Nephron (organoid): Measurements from ENCODE around the gene ERCC2.
A peak's percentile ranks its signal among the peaks of the same experiment; 100 is the strongest.

Experiments used
- H3K27ac Mint-ChIP-seq, 3 experiments: 2 replicates each; pipeline ENCODE4 v1.8.0; 2020; ENCODE audit warnings: mixed read lengths in 3 of 3, mild to moderate bottlenecking in 2 of 3, moderate library complexity in 1 of 3
- H3K27me3 Mint-ChIP-seq: 2 replicates; pipeline ENCODE4 v1.8.0; 2021; ENCODE audit warnings: low read depth, mild to moderate bottlenecking, moderate library complexity, mixed read lengths
- H3K36me3 Mint-ChIP-seq: 2 replicates; pipeline ENCODE4 v1.8.0; 2020; ENCODE audit warnings: low read depth, mixed read lengths
- H3K4me1 Mint-ChIP-seq: 2 replicates; pipeline ENCODE4 v1.8.0; 2020; ENCODE audit warnings: mixed read lengths
- H3K4me3 Mint-ChIP-seq, 3 experiments: 2 replicates each; pipeline ENCODE4 v1.8.0; 2020; ENCODE audit warnings: mild to moderate bottlenecking in 3 of 3, mixed read lengths in 3 of 3, moderate library complexity in 2 of 3
- H3K9me3 Mint-ChIP-seq: 2 replicates; pipeline ENCODE4 v1.8.0; 2020; ENCODE audit warnings: mixed read lengths
- TF ChIP-seq, protein P1 (sequence below), 3 experiments: fragments of 200-600 bp; sonication (generic); IDR thresholded peaks; one replicate each; pipeline ENCODE4 v1.5.0; 2021; ENCODE audit warnings: antibody characterized with exemption in 3 of 3; ENCODE audit not compliant: unreplicated experiment in 3 of 3

The ERCC2 gene

DNA sequence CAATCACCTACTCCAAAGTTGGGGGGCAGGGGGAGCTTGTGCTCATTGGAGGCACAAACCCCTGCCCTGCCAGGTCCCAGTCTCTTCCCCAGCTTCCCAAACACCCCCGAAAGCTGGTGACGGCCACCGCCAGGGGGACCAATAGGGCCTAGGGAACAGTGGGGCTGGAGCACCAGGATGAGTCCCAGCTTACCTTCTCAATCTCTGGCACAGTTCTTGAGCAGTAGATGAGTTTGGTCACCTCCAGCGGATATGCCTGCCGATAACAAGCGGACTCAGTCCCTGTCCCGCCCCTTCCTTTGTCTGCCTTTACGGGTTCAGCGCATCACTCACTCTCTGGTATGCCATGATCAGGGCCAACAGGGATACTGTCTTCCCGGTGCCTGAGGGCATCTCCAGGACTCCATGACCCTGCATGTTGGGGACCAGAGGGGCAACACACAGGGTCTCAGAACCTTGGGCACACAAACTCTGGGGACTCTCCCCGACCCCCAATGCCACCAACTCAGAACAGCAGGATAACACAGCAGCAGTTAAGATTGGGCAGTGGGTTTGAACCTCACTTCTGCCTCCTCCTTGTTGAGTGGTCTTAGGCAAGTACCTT, 1.5 kb downstream of the ERCC2 start:
- TF ChIP-seq, protein P1, sequence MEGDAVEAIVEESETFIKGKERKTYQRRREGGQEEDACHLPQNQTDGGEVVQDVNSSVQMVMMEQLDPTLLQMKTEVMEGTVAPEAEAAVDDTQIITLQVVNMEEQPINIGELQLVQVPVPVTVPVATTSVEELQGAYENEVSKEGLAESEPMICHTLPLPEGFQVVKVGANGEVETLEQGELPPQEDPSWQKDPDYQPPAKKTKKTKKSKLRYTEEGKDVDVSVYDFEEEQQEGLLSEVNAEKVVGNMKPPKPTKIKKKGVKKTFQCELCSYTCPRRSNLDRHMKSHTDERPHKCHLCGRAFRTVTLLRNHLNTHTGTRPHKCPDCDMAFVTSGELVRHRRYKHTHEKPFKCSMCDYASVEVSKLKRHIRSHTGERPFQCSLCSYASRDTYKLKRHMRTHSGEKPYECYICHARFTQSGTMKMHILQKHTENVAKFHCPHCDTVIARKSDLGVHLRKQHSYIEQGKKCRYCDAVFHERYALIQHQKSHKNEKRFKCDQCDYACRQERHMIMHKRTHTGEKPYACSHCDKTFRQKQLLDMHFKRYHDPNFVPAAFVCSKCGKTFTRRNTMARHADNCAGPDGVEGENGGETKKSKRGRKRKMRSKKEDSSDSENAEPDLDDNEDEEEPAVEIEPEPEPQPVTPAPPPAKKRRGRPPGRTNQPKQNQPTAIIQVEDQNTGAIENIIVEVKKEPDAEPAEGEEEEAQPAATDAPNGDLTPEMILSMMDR (IDR thresholded peaks at IDR 0.05; ENCODE audit: unreplicated experiment in 3 of 3): no peak
- Mint-ChIP-seq H3K27me3 (no peaks in the 10 kb centered on the region), H3K36me3 (peaks cover 3% of the 10 kb centered on the region), H3K4me3 (peak overlapping the region; percentile 73 to 82 (median 78)), H3K4me1 (peaks cover 11% of the 10 kb centered on the region), H3K9me3 (no peaks in the 10 kb centered on the region), H3K27ac (no peak overlapping the region)

DNA sequence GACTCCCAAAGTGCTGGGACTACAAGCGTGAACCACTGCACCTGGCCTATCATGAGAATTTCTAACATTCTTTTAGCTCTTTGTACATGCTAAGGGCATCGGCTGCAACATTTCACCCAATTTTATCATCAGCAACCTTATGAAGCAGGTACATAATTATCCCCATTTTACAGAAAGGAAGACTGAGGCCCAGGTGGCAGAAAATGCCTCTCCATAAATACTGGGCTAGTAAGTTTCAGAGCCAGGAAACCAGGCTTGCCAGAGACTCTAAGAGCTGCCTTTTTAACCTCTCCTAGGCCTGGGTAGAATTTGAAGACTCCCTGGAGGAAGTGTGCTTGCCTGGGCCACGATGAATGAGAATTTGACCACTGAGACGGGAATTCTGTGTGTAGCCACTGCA, 2.2 kb downstream of the ERCC2 start:
- TF ChIP-seq, protein P1 (IDR thresholded peaks at IDR 0.05; ENCODE audit: unreplicated experiment in 3 of 3): no peak
- Mint-ChIP-seq H3K36me3 (peaks cover 3% of the 10 kb centered on the region), H3K27me3 (no peaks in the 10 kb centered on the region), H3K27ac (no peak overlapping the region), H3K4me3 (peak overlapping the region; percentile 19 to 82 (median 50)), H3K4me1 (peaks cover 11% of the 10 kb centered on the region), H3K9me3 (no peaks in the 10 kb centered on the region)

DNA sequence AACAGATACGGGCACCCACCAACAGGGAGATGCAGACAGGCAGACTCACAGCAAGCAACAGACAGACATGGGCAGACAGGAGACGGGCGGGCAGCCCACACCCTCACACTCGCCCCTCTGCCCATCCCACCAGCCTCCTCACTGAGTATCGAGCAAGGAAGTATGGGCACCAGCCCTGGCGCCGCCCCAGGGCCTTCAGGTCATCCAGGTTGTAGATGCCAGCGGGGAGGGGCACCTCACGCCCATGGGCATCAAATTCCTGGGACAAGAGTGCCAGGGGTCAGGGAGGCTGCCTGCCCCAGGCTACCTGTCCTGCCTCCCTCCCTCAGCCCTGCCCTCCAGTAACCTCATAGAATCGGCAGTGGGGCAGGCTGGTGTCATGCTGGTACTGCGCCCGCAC, 5.7 kb downstream of the ERCC2 start:
- Mint-ChIP-seq H3K36me3 (peaks cover 18% of the 10 kb centered on the region), H3K27ac (no peak overlapping the region), H3K4me1 (no peaks in the 10 kb centered on the region), H3K9me3 (no peaks in the 10 kb centered on the region), H3K4me3 (no peak overlapping the region), H3K27me3 (no peaks in the 10 kb centered on the region)
- TF ChIP-seq, protein P1 (IDR thresholded peaks at IDR 0.05; ENCODE audit: unreplicated experiment in 3 of 3): no peak

DNA sequence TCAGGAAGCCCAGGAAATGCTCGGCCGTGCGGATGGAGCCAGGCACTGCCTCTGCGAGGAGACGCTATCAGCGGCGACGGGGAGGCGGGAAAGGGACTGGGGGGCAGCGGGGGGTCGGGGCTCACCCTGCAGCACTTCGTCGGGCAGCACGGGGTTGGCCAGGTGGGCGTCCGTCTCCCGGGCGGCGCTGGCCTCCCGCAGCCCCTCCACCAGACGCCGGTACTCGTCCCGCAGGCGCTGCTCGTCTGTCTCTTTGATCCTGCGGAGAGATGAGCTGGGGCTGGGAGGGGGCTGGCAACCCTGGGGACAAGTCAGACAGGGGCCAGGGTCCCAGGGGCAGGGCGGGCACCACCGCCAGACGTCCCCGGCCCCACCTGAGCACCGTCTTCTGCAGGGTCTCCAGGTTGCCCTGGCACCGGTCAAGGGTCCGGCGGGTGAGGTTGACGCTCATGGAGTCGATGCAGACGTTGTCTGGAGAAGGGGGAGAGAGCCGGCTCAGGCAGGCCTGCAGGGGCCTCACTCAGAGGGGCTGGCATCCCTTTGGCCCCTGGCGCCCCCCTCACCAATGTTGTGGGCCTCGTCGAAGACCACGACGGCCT, 6.4 kb downstream of the ERCC2 start:
- Mint-ChIP-seq H3K4me1 (no peaks in the 10 kb centered on the region), H3K9me3 (no peaks in the 10 kb centered on the region), H3K4me3 (no peak overlapping the region), H3K27ac (no peak overlapping the region), H3K27me3 (no peaks in the 10 kb centered on the region), H3K36me3 (peaks cover 21% of the 10 kb centered on the region)
- TF ChIP-seq, protein P1 (IDR thresholded peaks at IDR 0.05; ENCODE audit: unreplicated experiment in 3 of 3): no peak

DNA sequence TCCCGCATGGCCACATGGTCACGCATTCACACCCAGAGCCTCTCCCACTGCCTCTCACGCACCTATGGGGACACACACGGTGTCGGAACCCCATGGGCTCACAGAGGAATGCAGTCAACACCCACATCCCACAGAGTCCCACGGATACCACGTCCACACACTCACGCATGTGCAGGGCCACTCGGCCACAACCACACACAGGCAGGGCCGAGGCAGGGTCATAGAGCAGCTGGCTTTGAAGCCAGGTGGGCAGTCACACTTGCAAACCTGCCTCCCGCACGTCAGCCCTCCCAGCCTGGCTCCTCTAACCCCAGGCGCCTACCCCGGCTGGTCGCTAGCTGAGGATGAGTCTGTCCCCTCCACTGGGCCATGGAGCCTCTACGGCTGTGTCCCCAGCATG, 8.1 kb downstream of the ERCC2 start:
- Mint-ChIP-seq H3K27ac (no peak overlapping the region), H3K36me3 (peaks cover 34% of the 10 kb centered on the region), H3K9me3 (no peaks in the 10 kb centered on the region), H3K4me1 (no peaks in the 10 kb centered on the region), H3K27me3 (no peaks in the 10 kb centered on the region), H3K4me3 (no peak overlapping the region)
- TF ChIP-seq, protein P1 (IDR thresholded peaks at IDR 0.05; ENCODE audit: unreplicated experiment in 3 of 3): no peak

DNA sequence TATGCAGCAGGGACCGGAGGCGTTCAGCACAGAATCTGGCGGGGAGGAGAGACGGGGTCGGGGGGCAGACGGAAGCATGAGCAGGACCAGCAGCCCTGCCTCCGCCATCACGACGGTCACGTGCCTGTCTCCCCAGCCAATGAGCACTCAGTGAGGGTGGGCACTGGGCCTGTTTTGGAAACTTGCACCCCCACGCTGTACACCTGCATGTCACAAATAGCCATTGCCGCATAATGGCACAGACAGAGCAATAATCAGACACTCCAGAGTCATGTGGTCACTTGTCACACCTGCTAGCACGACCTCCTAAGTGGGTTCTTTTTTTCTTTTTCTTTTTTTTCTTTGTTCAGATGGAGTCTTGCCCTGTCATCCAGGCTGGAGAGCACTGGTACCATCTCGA, 8.8 kb downstream of the ERCC2 start:
- TF ChIP-seq, protein P1 (IDR thresholded peaks at IDR 0.05; ENCODE audit: unreplicated experiment in 3 of 3): no peak
- peaks cover 39% of the 10 kb centered on the region for H3K36me3 Mint-ChIP-seq

More for the DNA sequence above, 8.8 kb downstream of the ERCC2 start:
- H3K27me3 Mint-ChIP-seq: no peaks in the 10 kb centered on the region
- H3K27ac Mint-ChIP-seq: no peak overlapping the region
- H3K9me3 Mint-ChIP-seq: no peaks in the 10 kb centered on the region
- no peak overlapping the region for H3K4me3 Mint-ChIP-seq
- no peaks in the 10 kb centered on the region for H3K4me1 Mint-ChIP-seq
